B cell (primary cell): ENCODE data around the gene PAFAH1B2. TPM values are rescaled to one million over a fixed set of nuclear protein-coding genes. Genes with fewer than 3 reads are reported as not detected.

Experiments used
- ATAC-seq: fragments of 200-7000 bp; cut with Tn5 transposase; one replicate; pipeline ENCODE4 v1.10.0; 2021; ENCODE audit warnings: low read depth, mild to moderate bottlenecking, moderate number of reproducible peaks, moderate library complexity
- CTCF ChIA-PET: fragments of 350-600 bp; sonication (Branson Sonifier 250); formaldehyde crosslinking; loops from one replicate; lab custom pipeline; 2021; ENCODE audit warnings: antibody characterized with exemption, inconsistent platforms; lab: Charles Lee
- POLR2A ChIA-PET: fragments of 350-600 bp; sonication (Branson Sonifier 250); formaldehyde crosslinking; loops from one replicate; lab custom pipeline; 2021; ENCODE audit warnings: antibody characterized with exemption; lab: Charles Lee
- DNase-seq: peaks from one replicate; pipeline ENCODE4 v3.0.0; 2013
- H2AFZ ChIP-seq: 2 replicates; pipeline ENCODE4 v1.6.1; 2012; ENCODE audit warnings: mild to moderate bottlenecking, low read depth, low read length; ENCODE audit not compliant: insufficient read depth, poor library complexity, severe bottlenecking
- H3K27ac ChIP-seq, 2 donors: 1 replicate in 1 of 2; 2 replicates in 1 of 2; pipeline ENCODE4 v1.5.1; 2012 to 2013; ENCODE audit warnings: low read length in 2 of 2, mild to moderate bottlenecking in 2 of 2, moderate library complexity in 1 of 2
- H3K27me3 ChIP-seq, 4 experiments: fragments of 200-600 bp in 1 of 4; sonication (generic) in 1 of 4; replicated peaks in 1 of 4; 1 replicate in 2 of 4; 2 replicates in 2 of 4; pipeline versions ENCODE4 v1.6.1 to v1.7.0; 2013 to 2016; ENCODE audit warnings: low read length in 3 of 4, mild to moderate bottlenecking in 2 of 4, mixed read lengths in 1 of 4, moderate library complexity in 1 of 4; ENCODE audit not compliant: insufficient read depth in 4 of 4, control insufficient read depth in 3 of 4; ENCODE audit errors: control extremely low read depth in 1 of 4
- H3K36me3 ChIP-seq, 2 experiments: replicated peaks in 1 of 2; 1 replicate in 1 of 2; 2 replicates in 1 of 2; pipeline versions ENCODE4 v1.6.1 to v1.7.1; 2013; ENCODE audit warnings: low read length in 1 of 2; ENCODE audit not compliant: insufficient read depth in 2 of 2, control insufficient read depth in 1 of 2; ENCODE audit errors: control extremely low read depth in 1 of 2, extremely low read depth in 1 of 2
- H3K4me1 ChIP-seq, 2 donors: fragments of 200-600 bp in 1 of 2; sonication (generic) in 1 of 2; 1 replicate in 1 of 2; 2 replicates in 1 of 2; pipeline versions ENCODE4 v1.5.1 to v1.6.1; 2013 to 2017; ENCODE audit warnings: low read length in 2 of 2; ENCODE audit not compliant: control insufficient read depth in 2 of 2, insufficient read depth in 2 of 2
- H3K4me2 ChIP-seq: replicated peaks from 2 replicates; pipeline ENCODE3; 2012; ENCODE audit warnings: mild to moderate bottlenecking, low read depth, low read length; ENCODE audit not compliant: poor library complexity, severe bottlenecking
- H3K4me3 ChIP-seq, 5 experiments: fragments of 200-600 bp in 1 of 5; sonication (generic) in 1 of 5; 1 replicate in 3 of 5; 2 replicates in 2 of 5; pipeline versions ENCODE4 v1.5.1 to v1.7.0; 2011 to 2016; ENCODE audit warnings: low read length in 4 of 5, mild to moderate bottlenecking in 4 of 5, low read depth in 2 of 5, control low read depth in 1 of 5, moderate library complexity in 1 of 5; ENCODE audit not compliant: insufficient read depth in 1 of 5; ENCODE audit errors: control extremely low read depth in 1 of 5, extremely low read depth in 1 of 5
- H3K79me2 ChIP-seq: fragments of 200-600 bp; sonication (generic); one replicate; pipeline ENCODE4 v1.6.0; 2016; ENCODE audit warnings: low read length; ENCODE audit not compliant: control insufficient read depth, insufficient read depth
- H3K9ac ChIP-seq: fragments of 200-600 bp; sonication (generic); 2 replicates; pipeline ENCODE4 v1.6.1; 2017; ENCODE audit warnings: mild to moderate bottlenecking, low read length, moderate library complexity
- H3K9me3 ChIP-seq, 3 donors: one replicate each; pipeline versions ENCODE4 v1.6.1 to v1.7.1; 2013; ENCODE audit warnings: low read length in 2 of 3; ENCODE audit not compliant: control insufficient read depth in 2 of 3, insufficient read depth in 1 of 3; ENCODE audit errors: control extremely low read depth in 1 of 3
- H4K20me1 ChIP-seq: 2 replicates; pipeline ENCODE4 v1.6.0; 2012; ENCODE audit warnings: mild to moderate bottlenecking, low read length; ENCODE audit not compliant: insufficient read depth, control insufficient read depth, poor library complexity, severe bottlenecking
- H3K27ac Mint-ChIP-seq: one replicate; pipeline ENCODE4 v1.8.0; 2021; ENCODE audit warnings: mixed read lengths
- H3K27me3 Mint-ChIP-seq: one replicate; pipeline ENCODE4 v1.8.0; 2021; ENCODE audit warnings: mixed read lengths
- H3K4me1 Mint-ChIP-seq: one replicate; pipeline ENCODE4 v1.8.0; 2021; ENCODE audit warnings: mixed read lengths
- H3K4me3 Mint-ChIP-seq: one replicate; pipeline ENCODE4 v1.8.0; 2021; ENCODE audit warnings: mixed read lengths
- H3K9me3 Mint-ChIP-seq: one replicate; pipeline ENCODE4 v1.8.0; 2022; ENCODE audit warnings: mixed read lengths; ENCODE audit not compliant: insufficient read depth
- EZH2 ChIP-seq: IDR thresholded peaks from 2 replicates; pipeline ENCODE4 v1.6.1; 2012; ENCODE audit warnings: borderline replicate concordance, low read depth, mild to moderate bottlenecking, moderate library complexity, low read length; ENCODE audit not compliant: insufficient read depth, poor library complexity, severe bottlenecking
- whole genome bisulfite sequencing: methylation state at CpG from one replicate; pipeline ENCODE4 v1.1.5; 2013; ENCODE audit warnings: missing lambda C conversion rate; ENCODE audit not compliant: insufficient coverage; 5-methylcytosine and 5-hydroxymethylcytosine counted together
- intact Hi-C: fragments of 100-400 bp; cut with micrococcal nuclease; formaldehyde crosslinking; loops from one replicate; pipeline ENCODE4 v1.10.0; 2022
- polyA plus RNA-seq: library from polyadenylated mRNA; depleted of rRNA; stranded (reverse); fragments of >200 nt; gene quantifications from 2 replicates; pipeline ENCODE4 v1.2.3, GENCODE V29; 2012
- total RNA-seq, 2 donors: library from RNA; stranded (reverse); fragments of 120-200 nt in 1 of 2; gene quantifications; 1 replicate in 1 of 2; 2 replicates in 1 of 2; pipeline versions ENCODE4 v1.2.3 to v1.2.4, GENCODE V29; 2013 to 2022
- TF ChIP-seq, protein P1 (sequence below): fragments of 200-600 bp; IDR thresholded peaks from one replicate; pipeline ENCODE4 v1.8.0; 2022; ENCODE audit warnings: antibody characterized with exemption, mild to moderate bottlenecking

Gene PAFAH1B2
- total and polyA plus RNA-seq, 2 donors (not counting 1 experiment from before 2014, with no cell fraction given) = 10.7 to 103 TPM

DNA sequence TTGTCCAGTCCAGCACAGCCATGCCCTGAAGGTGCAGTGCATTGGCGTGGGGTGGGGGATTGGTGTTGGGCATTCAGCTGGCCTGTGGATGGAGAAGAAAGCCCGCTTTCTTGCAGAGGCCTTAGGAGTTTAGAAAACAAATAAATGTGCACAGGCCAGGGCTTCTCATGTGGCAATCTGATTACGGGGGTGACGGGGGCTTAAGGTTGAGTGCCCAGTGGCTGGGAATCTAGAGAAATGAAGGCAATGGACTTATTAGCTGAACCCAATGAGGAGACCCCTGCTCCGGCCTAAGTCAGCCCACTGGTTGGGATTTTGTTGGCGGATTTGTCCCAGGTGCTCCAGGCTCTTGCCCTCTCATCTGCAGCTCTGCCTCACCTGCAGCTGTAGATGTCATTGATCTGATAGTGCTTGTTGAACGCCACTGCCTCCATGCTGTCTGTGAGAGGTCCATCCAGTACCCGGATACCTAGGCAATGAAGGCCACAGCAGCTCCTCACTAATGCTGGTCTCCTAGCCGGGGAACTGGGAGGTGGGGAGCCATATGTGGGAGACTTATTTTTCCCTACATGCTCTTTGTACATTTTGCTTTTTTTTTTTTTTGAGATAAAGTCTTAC, 81.6 kb downstream of the PAFAH1B2 start:
- TF ChIP-seq, protein P1, sequence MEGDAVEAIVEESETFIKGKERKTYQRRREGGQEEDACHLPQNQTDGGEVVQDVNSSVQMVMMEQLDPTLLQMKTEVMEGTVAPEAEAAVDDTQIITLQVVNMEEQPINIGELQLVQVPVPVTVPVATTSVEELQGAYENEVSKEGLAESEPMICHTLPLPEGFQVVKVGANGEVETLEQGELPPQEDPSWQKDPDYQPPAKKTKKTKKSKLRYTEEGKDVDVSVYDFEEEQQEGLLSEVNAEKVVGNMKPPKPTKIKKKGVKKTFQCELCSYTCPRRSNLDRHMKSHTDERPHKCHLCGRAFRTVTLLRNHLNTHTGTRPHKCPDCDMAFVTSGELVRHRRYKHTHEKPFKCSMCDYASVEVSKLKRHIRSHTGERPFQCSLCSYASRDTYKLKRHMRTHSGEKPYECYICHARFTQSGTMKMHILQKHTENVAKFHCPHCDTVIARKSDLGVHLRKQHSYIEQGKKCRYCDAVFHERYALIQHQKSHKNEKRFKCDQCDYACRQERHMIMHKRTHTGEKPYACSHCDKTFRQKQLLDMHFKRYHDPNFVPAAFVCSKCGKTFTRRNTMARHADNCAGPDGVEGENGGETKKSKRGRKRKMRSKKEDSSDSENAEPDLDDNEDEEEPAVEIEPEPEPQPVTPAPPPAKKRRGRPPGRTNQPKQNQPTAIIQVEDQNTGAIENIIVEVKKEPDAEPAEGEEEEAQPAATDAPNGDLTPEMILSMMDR = no peak
- no peak for TF ChIP-seq EZH2
- CTCF ChIA-PET = interaction anchor here (0.7 to 19.9 kb wide), 23 partner anchors 8 to 1831 kb away, joined by 3 to 309 read pairs (median 5); partner anchors contain the start of genes APOA5, SIDT2 and ZPR1
- DNase-seq (no peak), ATAC-seq (no peak)
- Histone ChIP-seq H4K20me1 (peaks cover 13% of the 10 kb centered on the region), H3K79me2 (peaks cover 72% of the 10 kb centered on the region), H3K27me3 (no peaks in the 10 kb centered on the region), H3K4me2 (no peak overlapping the region), H3K36me3 (peaks cover 8 to 92% of the 10 kb centered on the region in 2 experiments), H2AFZ (no peak overlapping the region), H3K4me3 (no peak overlapping the region), H3K27ac (no peak overlapping the region), H3K9ac (no peak overlapping the region), H3K9me3 (no peaks in the 10 kb centered on the region), H3K4me1 (peaks cover 18 to 29% of the 10 kb centered on the region in 2 donors)
- intact Hi-C loops = loop anchor here (1.0 kb wide), 3 partner anchors 44 to 345 kb away; no protein-coding TSS in a partner anchor
- no peaks in the 10 kb centered on the region for H3K9me3 Mint-ChIP-seq
- no peak overlapping the region for H3K27ac Mint-ChIP-seq
- POLR2A ChIA-PET = interaction anchor here (0.8 to 2.7 kb wide), 3 partner anchors 25 to 47 kb away, joined by 3 to 12 read pairs (median 3); partner anchors contain the start of gene SIDT2
- H3K4me3 Mint-ChIP-seq = no peak overlapping the region
- WGBS = 97% methylated on average over 8 of the region's 9 CpGs
- peaks cover 26% of the 10 kb centered on the region for H3K4me1 Mint-ChIP-seq
- no peaks in the 10 kb centered on the region for H3K27me3 Mint-ChIP-seq

Other genes with a start within 250 kb of the PAFAH1B2 start
- 180 and 196 TPM in 2 replicates for gene SIK3, start 45.9 kb upstream of the PAFAH1B2 start, total RNA-seq
- 36.5 and 59.0 TPM in 2 replicates for gene SIK3, start 45.9 kb upstream of the PAFAH1B2 start, polyA plus RNA-seq
- gene SIDT2, start 34.5 kb downstream of the PAFAH1B2 start, total RNA-seq = 241 and 245 TPM in 2 replicates
- 78.9 and 291 TPM in 2 replicates for gene SIDT2, start 34.5 kb downstream of the PAFAH1B2 start, polyA plus RNA-seq
- gene TAGLN, start 55.1 kb downstream of the PAFAH1B2 start, total RNA-seq = 51.8 and 55.7 TPM in 2 replicates
- gene TAGLN, start 55.1 kb downstream of the PAFAH1B2 start, polyA plus RNA-seq = 17.9 and 103 TPM in 2 replicates
- 283 and 294 TPM in 2 replicates for gene PCSK7, start 87.8 kb downstream of the PAFAH1B2 start, total RNA-seq
- 203 and 221 TPM in 2 replicates for gene PCSK7, start 87.8 kb downstream of the PAFAH1B2 start, polyA plus RNA-seq
- gene RNF214, start 88.4 kb downstream of the PAFAH1B2 start, total RNA-seq = 33.6 and 36.1 TPM in 2 replicates
- 12.5 and 16.0 TPM in 2 replicates for gene RNF214, start 88.4 kb downstream of the PAFAH1B2 start, polyA plus RNA-seq
- gene BACE1-AS, start 147.1 kb downstream of the PAFAH1B2 start, total RNA-seq = 11.2 and 13.9 TPM in 2 replicates
- 3.3 and 3.5 TPM in 2 replicates for gene BACE1-AS, start 147.1 kb downstream of the PAFAH1B2 start, polyA plus RNA-seq
- gene BACE1, start 172.0 kb downstream of the PAFAH1B2 start, total RNA-seq = not detected in 2 replicates
- gene BACE1, start 172.0 kb downstream of the PAFAH1B2 start, polyA plus RNA-seq = 0.06 and 0.07 TPM in 2 replicates
- gene CEP164, start 183.6 kb downstream of the PAFAH1B2 start, total RNA-seq = 48.7 and 54.8 TPM in 2 replicates
- 31.5 and 36.8 TPM in 2 replicates for gene CEP164, start 183.6 kb downstream of the PAFAH1B2 start, polyA plus RNA-seq